Ascending aorta (tissue), 2 donors: ENCODE data around the gene AGAP1. TPM values are rescaled to one million over a fixed set of nuclear protein-coding genes. Genes with fewer than 3 reads are reported as not detected.

Experiments used
- DNase-seq, 2 donors: peaks; one replicate each; pipeline ENCODE4 v3.0.0-alpha.2; 2019; ENCODE audit warnings: low spot score in 2 of 2
- H3K27ac ChIP-seq, 2 donors: fragments of 200-600 bp; sonication (generic); one replicate each; pipeline ENCODE4 v1.5.1; 2016 to 2017; ENCODE audit warnings: mild to moderate bottlenecking in 1 of 2
- H3K27me3 ChIP-seq: fragments of 200-600 bp; sonication (generic); one replicate; pipeline ENCODE4 v1.5.1; 2017
- H3K36me3 ChIP-seq, 2 donors: fragments of 200-600 bp; sonication (generic); one replicate each; pipeline ENCODE4 v1.5.1; 2016
- H3K4me1 ChIP-seq, 2 donors: fragments of 200-600 bp; sonication (generic); one replicate each; pipeline ENCODE4 v1.5.1; 2016 to 2017; ENCODE audit warnings: mild to moderate bottlenecking in 1 of 2
- H3K4me3 ChIP-seq, 2 donors: fragments of 200-600 bp; sonication (generic); one replicate each; pipeline ENCODE4 v1.5.1; 2016 to 2017; ENCODE audit warnings: mild to moderate bottlenecking in 1 of 2
- H3K9me3 ChIP-seq, 2 donors: fragments of 200-600 bp; sonication (generic); one replicate each; pipeline ENCODE4 v1.5.1; 2016
- intact Hi-C: fragments of 100-400 bp; cut with DNase I; formaldehyde crosslinking; loops from one replicate; pipeline ENCODE4 v1.15.1; 2023
- total RNA-seq: library from RNA; depleted of rRNA; stranded (reverse); fragments of >200 nt; gene quantifications from one replicate; pipeline ENCODE4 v1.1.0, GENCODE V29; 2016
- TF ChIP-seq, protein P1 (sequence below), 3 experiments: fragments of 200-600 bp in 2 of 3; fragments of 450-650 bp in 1 of 3; sonication (generic) in 2 of 3; IDR thresholded peaks; one replicate each; pipeline ENCODE4 v1.5.1; 2016 to 2019; ENCODE audit warnings: antibody characterized with exemption in 3 of 3, mild to moderate bottlenecking in 1 of 3, moderate library complexity in 1 of 3

The AGAP1 gene
- total RNA-seq, 1 donor from 2014 or later = 19.7 TPM

GRCh38 chr2:236078297-236079255 is 584.7 kb downstream of the AGAP1 start:
- no peaks in the 10 kb centered on the region for H3K36me3 ChIP-seq
- TF ChIP-seq, protein P1, sequence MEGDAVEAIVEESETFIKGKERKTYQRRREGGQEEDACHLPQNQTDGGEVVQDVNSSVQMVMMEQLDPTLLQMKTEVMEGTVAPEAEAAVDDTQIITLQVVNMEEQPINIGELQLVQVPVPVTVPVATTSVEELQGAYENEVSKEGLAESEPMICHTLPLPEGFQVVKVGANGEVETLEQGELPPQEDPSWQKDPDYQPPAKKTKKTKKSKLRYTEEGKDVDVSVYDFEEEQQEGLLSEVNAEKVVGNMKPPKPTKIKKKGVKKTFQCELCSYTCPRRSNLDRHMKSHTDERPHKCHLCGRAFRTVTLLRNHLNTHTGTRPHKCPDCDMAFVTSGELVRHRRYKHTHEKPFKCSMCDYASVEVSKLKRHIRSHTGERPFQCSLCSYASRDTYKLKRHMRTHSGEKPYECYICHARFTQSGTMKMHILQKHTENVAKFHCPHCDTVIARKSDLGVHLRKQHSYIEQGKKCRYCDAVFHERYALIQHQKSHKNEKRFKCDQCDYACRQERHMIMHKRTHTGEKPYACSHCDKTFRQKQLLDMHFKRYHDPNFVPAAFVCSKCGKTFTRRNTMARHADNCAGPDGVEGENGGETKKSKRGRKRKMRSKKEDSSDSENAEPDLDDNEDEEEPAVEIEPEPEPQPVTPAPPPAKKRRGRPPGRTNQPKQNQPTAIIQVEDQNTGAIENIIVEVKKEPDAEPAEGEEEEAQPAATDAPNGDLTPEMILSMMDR (IDR thresholded peaks at IDR 0.05) = no peak
- intact Hi-C loops = no loop called here
- H3K27me3 ChIP-seq = no peaks in the 10 kb centered on the region
- H3K4me1 ChIP-seq = no peaks in the 10 kb centered on the region
- no peak for DNase-seq
- no peaks in the 10 kb centered on the region for H3K9me3 ChIP-seq
- H3K4me3 ChIP-seq = no peak overlapping the region
- no peak overlapping the region for H3K27ac ChIP-seq

DNA sequence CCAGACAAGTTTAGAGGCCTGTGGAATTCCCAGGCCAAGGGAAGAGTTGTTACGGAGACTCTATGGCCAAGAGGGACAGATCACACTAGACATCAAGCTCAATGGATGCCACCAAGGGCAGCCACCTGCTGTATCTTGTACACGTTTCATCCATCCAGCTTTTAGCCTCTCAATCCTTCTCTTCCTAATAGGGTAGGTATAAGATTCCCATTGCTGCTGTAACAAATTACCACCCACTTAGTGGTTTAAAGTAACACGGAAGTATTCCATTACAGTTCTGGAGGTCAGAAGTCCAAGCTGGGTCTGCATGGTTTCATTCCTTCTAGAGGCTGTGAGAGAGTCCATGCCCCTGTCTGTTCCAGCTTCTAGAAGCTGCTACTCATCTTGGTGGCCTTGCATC is 586.6 kb downstream of the AGAP1 start:
- H3K9me3 ChIP-seq = no peaks in the 10 kb centered on the region
- no peak overlapping the region for H3K4me3 ChIP-seq
- TF ChIP-seq, protein P1 (IDR thresholded peaks at IDR 0.05) = no peak
- DNase-seq = no peak
- H3K27ac ChIP-seq = no peak overlapping the region
- no peaks in the 10 kb centered on the region for H3K27me3 ChIP-seq
- H3K4me1 ChIP-seq = no peaks in the 10 kb centered on the region
- H3K36me3 ChIP-seq = no peaks in the 10 kb centered on the region
- intact Hi-C loops = no loop called here

GRCh38 chr2:236081171-236081570 is 587.3 kb downstream of the AGAP1 start:
- DNase-seq = no peak
- H3K27me3 ChIP-seq = no peaks in the 10 kb centered on the region
- H3K4me3 ChIP-seq = no peak overlapping the region
- TF ChIP-seq, protein P1 (IDR thresholded peaks at IDR 0.05) = no peak
- no peak overlapping the region for H3K27ac ChIP-seq
- intact Hi-C loops = no loop called here
- H3K4me1 ChIP-seq = no peaks in the 10 kb centered on the region
- no peaks in the 10 kb centered on the region for H3K9me3 ChIP-seq
- H3K36me3 ChIP-seq = no peaks in the 10 kb centered on the region

- TF ChIP-seq, protein P1 (IDR thresholded peaks at IDR 0.05) = no peak
- DNase-seq = no peak
- intact Hi-C loops = no loop called here
- no peak overlapping the region for H3K4me3 ChIP-seq
- H3K27me3 ChIP-seq = no peaks in the 10 kb centered on the region
- no peaks in the 10 kb centered on the region for H3K36me3 ChIP-seq
- H3K27ac ChIP-seq = no peak overlapping the region
- no peaks in the 10 kb centered on the region for H3K4me1 ChIP-seq
- H3K9me3 ChIP-seq = no peaks in the 10 kb centered on the region
Measured at GRCh38 chr2:236082061-236082460, 588.2 kb downstream of the AGAP1 start.

- DNase-seq = no peak
- H3K9me3 ChIP-seq = no peaks in the 10 kb centered on the region
- intact Hi-C loops = no loop called here
Measured at GRCh38 chr2:236083934-236084333, 590.1 kb downstream of the AGAP1 start.

More at GRCh38 chr2:236083934-236084333, 590.1 kb downstream of the AGAP1 start:
- no peak overlapping the region for H3K27ac ChIP-seq
- H3K4me3 ChIP-seq = no peak overlapping the region
- TF ChIP-seq, protein P1 (IDR thresholded peaks at IDR 0.05) = no peak
- H3K27me3 ChIP-seq = no peaks in the 10 kb centered on the region
- no peaks in the 10 kb centered on the region for H3K36me3 ChIP-seq
- H3K4me1 ChIP-seq = no peaks in the 10 kb centered on the region
